ENCODE results near the gene PAK4.
"Not testable (repeated sequence)": the region's sequence is repeated elsewhere in the genome, so short reads cannot be mapped to it uniquely, and the experiment has no call there.

PAK4 gene

DNA sequence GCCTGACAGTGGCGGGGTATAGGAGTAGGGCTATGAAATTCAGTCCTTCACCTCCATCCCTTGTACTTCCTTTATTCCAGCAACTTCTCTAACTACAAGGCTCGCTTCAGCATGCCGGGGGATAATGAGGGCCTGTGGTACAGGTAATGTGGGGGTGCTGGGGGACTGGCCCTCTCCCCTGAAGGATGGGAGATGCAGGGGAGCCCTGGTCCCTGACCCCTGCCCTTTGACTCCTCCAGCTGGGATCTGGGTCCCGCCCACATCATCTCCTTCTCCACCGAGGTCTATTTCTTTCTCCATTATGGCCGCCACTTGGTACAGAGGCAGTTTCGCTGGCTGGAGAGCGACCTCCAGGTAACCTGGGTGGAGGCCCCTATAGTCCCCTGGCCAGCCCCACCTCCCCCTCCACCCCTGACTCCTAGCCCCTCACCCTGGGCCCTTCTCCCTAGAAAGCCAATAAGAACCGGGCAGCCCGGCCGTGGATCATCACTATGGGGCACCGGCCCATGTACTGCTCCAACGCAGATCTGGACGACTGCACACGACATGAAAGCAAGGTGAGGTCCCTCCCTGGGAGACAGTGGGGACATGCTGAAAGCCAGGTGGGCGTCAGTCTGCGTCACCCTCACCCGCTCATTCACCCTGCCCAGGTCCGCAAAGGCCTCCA, 25.0 kb upstream of the PAK4 start:
- no peak for DNase-seq

GRCh38 chr19:39103151-39103550, 22.4 kb upstream of the PAK4 start:
- DNase-seq = no peak

DNA sequence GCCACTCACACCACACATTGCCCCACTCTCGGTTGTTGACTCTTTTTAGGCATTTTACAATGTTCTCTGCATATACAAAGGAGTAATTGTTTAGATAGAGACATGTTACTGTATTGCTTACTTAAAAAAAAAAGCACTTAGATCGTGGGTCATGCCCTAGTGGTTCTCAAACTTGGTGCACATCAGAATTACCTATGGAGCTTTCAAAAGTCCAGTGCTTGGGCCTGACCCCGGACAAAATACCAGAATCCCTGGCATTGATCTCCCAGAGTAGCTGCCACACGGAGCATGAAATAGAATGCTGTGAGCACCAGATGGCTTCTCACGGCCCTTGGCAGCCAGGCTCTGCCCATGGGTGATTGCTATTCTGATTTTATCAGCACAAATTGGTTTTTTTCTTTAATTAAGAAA, 21.4 kb upstream of the PAK4 start:
- no peak for DNase-seq

DNA sequence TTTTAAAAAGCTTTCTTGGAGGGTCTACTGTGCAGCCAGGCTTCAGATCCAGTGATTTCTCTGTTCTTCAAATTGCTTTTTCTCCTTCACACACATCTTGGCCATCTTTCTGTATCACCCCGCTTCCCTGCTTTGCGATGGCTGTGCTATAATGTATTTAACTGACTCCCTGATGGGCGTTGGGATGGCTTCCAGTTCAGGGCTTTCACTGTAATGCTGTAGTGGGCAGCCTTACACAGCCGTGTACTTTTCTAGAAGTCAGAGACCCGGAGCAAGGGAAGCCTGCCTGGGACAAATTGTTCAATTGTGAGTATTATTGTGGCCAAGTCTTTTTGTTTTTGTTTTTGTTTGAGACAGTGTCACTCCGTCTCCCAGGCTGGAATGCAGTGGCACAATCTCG, 19.4 kb upstream of the PAK4 start:
- no peak for DNase-seq

GRCh38 chr19:39109641-39110040, 15.9 kb upstream of the PAK4 start:
- no peak for DNase-seq

DNA sequence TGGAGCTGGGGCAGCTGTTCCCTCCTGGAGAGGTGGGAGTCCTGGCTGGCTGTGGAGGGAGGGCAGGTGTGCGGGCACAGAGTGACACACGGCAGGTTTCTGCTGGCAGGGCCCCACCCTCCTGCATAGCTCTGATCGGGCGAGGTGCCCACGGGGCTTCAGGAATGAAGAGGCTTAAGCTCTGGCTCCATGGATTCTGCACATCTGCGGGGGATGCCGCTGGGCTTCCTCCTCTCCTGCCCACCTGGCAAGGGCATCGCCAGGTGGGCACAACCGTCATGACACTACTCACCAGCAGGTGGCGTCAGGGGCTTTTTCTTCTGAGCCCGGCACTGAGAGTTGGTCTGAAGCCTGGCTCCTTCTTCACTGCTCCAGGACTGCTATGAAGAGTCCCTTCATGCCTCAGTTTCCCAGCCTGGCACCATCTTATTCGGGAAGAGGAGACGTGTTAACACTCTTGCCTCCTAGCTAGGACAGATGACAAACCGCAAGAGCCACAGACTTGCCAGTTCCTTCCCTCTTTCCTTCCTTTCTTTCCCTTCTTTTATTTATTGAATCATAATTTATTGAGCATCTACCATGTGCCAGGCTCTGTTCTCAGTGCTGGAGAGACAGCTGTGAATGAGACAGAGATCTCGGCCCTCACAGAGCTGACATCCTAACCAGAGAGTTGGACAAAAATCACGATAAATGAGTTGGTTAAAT, 15.2 kb upstream of the PAK4 start:
- no peak for DNase-seq

DNA sequence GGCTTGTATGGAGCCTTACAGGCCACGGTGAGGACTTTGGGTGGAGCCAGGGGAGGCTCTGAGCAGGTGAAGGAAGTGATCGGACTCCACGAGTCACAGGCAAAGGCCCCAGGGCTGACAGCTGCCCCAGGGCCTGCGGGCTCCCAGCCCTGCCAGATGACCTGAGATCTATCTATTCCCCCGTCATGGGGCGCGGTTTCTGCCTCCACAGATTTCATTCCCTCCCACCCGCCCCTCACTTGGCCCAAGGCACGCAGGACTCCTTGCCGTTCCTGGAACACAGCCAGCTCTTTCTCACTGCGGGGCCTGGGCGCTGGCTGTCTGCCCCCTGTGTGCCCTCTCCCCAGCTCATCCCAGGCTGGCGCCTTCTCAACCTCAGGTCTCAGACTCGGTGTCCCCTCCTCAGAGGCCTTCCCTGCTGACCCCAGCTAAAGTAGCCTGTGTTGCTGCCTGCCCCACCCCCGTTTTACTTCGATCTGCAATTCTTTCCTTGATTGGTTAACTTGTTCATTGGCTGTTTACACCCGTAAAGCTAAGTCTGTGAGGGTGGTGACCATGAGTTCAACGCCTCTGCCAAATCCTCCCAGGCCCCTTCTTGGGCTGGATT, 13.9 kb upstream of the PAK4 start:
- no peak for DNase-seq

GRCh38 chr19:39112338-39112890, 13.2 kb upstream of the PAK4 start:
- no peak for DNase-seq

- no peak for DNase-seq
Observed at GRCh38 chr19:39113199-39113598, 12.4 kb upstream of the PAK4 start.

DNA sequence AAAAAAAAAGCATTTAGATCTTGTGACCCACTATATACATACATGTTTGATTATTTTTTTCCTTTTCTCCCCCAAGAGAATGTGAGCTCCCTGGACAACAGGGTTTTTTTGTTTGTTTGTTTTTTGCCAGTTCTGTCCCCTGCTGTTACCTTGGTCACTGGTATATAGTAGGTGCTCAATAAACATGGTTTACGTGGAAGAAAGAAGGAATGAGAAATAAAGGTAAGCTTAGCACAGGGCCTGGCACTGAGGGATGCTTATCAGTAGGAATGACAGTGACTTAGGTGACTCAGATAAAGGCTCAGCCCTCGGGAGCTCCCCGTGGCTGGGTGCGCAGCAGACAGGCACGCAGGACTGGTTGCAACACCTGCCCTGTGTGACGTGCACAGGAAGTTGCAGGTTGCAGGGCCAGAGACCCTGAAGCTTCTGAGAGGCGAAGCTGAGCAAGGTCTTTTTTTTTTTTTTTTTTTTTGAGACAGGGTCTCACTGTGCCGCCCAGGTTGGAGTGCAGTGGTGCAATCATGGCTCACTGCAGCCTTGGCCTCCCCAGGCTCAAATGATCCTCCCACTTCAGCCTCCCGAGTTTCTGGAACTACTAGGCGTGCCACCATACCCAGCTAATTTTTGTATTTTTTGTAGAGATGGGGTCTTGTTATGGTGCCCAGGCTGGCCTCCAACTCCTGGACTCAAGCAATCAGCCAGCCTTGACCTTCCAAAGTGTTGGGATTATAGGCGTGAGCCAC, 10.3 kb upstream of the PAK4 start:
- no peak for DNase-seq

DNA sequence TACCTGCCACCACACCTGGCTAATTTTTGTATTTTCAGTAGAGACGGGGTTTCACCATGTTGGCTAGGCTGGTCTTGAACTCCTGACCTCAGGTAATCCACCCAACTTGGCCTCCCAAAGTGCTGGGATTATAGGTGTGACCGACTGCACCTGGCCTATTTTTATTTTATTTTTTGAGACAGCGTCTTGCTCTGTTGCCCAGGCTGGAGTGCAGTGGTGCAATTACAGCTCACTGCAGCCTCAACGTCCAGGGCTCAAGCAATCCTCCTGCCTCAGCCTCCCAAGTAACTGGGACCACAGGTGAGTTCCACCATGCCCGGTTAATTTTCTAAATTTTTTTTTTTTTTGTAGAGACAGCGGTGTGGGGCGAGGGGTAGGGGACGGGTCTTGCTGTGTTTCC, 8.6 kb upstream of the PAK4 start:
- not testable (repeated sequence) for DNase-seq

DNA sequence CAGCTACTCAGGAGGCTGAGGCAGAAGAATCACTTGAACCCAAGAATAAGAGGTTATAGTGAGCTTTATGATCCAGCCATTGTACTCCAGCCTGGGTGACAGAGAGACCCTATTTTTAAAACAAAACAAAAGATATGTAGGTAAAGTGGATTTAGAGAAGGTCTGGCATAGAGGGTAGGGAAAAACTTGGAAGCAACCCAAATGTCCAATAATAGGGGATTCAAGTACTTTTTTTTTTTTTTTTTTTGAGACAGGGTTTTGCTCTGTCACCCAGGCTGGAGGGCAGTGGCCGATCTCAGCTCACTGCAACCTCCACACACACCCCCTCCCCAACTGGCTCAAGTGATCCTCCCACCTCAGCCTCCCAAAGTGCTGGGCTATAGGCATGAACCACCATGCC, 5.8 kb upstream of the PAK4 start:
- DNase-seq = no peak

DNA sequence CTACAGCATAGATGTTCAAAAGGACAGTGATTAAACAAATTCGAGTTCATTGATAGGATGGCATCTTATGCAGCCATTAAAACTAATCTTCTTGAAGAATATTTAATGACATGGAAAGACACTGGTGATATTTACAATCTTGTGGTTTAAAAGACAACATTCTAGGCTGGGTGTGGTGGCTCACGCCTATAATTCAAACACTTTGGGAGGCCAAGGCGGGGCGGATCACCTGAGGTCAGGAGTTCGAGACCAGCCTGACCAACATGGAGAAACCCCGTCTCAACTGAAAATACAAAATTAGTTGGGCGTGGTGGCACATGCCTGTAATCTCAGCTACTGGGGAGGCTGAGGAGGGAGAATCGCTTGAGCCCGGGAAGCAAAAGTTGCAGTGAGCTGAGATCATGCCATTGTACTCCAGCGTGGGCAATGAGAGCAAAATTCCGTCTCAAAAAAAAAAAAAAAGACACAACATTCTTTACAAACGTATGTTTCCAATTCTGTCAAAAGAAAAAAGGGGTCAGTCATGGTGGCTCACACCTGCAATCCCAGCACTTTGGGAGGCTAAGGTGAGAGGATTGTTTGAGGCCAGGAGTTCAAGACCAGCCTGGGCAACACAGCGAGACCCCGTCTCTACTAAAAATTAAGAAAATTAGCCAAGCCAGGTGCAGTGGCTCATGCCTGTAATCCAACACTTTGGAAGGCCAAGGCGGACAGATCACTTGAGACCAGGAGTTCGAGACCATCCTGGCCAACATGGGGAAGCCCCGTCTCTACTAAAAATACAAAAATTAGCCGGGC, 2.5 kb upstream of the PAK4 start:
- DNase-seq = no peak

DNA sequence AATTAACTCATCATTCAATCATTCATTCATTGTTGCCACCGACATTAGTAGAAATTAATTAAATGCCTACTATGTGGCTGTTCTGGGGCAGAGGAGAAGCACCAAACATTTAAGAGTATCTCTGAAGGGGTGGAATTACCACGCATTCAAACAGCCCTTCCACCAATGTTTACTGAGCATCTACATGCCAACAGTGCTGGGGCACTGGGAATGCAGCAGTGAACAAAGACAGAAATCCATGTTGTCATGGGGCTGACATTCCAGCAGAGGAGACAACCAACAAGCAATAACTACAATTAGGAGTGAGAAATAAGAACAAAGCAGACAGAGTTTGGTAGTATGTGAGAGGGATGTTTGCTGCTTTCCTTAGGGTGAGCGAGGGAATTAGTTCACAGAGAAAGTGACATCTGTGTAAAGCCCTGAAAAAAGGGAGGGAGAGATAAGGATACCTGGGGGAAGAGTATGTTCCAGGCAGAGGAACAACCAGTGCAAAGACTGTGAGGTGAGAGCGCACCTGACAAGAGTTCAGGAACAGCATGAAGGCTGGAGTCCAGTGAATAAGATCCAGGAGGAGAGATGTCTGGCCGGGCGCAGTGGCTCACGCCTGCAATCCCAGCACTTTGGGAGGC, 1.3 kb upstream of the PAK4 start:
- DNase-seq = no peak

GRCh38 chr19:39125199-39125553, 410 bp upstream of the PAK4 start:
- DNase-seq = no peak

DNA sequence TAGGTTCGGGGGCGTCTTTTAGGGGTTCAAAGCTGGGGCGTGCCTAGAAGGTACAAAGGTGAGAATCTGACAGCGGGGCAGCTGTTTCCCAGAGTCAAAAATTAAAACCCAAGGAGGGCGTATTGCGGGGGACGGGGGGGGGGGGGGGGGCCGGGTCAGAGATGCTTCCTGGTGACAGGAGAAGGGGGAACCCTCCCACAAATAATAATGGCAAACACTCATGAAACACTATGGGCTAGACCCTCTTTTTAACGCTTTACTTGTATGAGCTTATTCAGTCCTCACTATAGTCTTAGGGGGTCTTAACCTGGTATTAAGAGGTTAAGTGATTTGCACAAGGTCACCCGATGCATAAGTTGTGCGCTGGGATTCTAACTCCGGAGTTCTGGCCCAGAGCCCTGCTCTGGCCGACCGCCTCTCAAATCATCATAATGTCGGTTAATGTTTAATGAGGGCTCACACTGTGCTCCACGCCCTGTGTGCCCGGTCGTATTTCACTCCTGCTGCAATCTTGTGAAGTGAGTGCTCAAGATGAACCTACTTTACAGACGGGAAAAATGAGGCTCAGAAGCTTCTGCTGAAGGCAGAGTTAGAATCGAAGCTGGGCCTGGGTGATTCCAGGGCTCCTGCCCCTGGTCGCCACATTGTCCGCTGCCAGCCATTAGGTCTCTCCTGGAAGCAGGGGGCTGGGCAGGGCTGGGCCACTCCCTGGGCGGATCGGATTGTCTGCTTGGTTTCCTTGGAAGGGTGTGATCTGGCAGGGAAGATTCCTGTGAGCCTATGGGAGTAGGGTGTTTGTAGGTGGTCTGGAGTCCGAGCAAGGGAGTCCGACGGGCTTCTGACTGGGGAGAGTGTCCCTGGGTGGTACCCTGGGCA, 964 bp downstream of the PAK4 start:
- DNase-seq = no peak

DNA sequence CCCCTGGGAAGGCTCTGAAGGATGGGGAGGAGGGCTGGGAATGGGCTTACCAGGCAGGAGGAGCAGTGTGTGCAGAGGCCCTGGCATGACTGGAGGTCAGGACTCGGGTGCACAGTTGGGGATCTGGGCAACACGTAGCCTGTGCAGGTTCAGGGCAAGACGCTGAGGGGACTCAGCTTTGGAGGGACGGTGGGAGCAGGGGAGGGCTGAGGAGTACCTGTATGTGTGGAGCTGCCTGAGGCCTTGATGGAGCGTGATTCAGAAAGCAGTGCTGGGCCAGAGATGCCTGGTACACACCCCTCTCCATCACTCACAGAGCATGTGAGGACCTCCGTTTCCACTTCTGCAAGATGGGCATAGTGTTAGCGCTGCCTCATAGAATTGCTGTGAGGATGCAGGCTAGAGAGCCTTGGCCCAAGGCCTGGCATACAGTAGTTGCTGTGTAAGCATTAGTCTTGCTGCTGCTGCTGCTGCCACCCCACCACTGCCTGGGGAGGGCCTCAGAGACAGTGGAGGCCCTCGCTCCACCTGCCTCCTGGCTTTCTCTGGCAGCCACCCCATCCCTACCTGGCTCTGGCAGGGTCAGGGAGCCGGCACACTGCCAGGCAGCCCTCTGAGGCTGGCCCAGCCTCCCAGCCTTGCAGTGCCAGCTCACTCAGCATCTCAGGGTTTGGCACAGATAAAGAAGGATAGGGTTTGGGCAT, 2.4 kb downstream of the PAK4 start:
- no peak for DNase-seq

GRCh38 chr19:39128516-39129079, 3.0 kb downstream of the PAK4 start:
- no peak for DNase-seq

DNA sequence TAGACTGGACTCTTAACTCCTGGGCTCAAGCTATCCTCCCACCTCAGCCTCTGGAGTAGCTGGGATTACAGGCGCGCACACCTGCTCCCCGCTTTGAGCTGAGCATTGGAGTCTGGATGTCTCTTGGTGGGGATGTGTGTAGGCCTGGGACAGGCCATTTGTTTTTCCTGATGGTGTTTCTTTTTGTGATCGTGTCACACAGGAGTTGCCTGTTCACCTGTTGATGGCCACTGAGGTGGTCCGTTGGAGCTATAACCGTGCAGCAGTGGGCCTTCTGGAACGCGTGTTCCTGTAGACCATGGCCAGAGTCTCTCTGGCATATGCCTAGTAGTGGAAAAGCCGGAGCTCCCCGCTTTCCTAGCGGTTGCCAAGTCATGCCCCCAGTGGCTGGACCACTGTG, 3.5 kb downstream of the PAK4 start:
- no peak for DNase-seq
